AG04449 (cell line): ENCODE measurements around the gene VSTM2B.

Experiments
- CTCF ChIA-PET: fragments of 350-600 bp; formaldehyde crosslinking; extraction: SDS; loops from one replicate; lab custom pipeline; 2021; ENCODE audit warnings: antibody characterized with exemption; lab: Yijun Ruan, JAX
- POLR2A ChIA-PET: fragments of 400-600, 350-600 bp; formaldehyde crosslinking; extraction: SDS; loops from one replicate; lab custom pipeline; 2020; ENCODE audit warnings: antibody characterized with exemption, inconsistent platforms; lab: Yijun Ruan, JAX
- DNase-seq: peaks from one replicate; pipeline ENCODE4 v3.0.0-alpha.2; 2010; ENCODE audit warnings: low read depth, low spot score
- H3K4me3 ChIP-seq: 2 replicates; pipeline ENCODE4 v1.5.1; 2011; ENCODE audit warnings: low read depth, mild to moderate bottlenecking, control low read depth, low read length
- TF ChIP-seq, protein P1 (sequence below): IDR thresholded peaks from one replicate; pipeline ENCODE4 v1.5.1; 2011; ENCODE audit warnings: mild to moderate bottlenecking, moderate library complexity, low read length, control low read depth, inconsistent platforms; ENCODE audit not compliant: insufficient read depth; ENCODE audit errors: missing control alignments

The VSTM2B gene

DNA sequence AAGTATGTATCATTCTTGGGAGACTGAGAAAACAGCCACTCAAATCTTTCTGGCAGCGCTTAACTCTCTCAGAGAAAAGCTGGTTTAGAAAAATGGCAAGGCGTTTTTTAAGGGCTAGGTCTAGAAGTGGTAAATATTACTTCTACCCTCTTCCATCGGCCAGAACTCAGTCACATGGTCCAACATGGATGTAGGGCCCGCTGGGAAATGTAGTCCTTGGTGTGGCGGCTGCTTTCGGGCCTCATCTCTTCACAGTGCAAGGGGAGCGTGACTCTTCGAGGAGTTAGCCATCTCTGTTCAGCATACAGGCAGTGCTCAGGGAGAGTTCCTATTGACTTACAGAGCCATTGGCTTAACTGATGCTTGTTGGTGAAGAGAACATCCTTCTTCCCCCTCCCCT is 6.3 kb downstream of the VSTM2B start:
- CTCF ChIA-PET: no interaction called here
- no peak for DNase-seq
- TF ChIP-seq, protein P1, sequence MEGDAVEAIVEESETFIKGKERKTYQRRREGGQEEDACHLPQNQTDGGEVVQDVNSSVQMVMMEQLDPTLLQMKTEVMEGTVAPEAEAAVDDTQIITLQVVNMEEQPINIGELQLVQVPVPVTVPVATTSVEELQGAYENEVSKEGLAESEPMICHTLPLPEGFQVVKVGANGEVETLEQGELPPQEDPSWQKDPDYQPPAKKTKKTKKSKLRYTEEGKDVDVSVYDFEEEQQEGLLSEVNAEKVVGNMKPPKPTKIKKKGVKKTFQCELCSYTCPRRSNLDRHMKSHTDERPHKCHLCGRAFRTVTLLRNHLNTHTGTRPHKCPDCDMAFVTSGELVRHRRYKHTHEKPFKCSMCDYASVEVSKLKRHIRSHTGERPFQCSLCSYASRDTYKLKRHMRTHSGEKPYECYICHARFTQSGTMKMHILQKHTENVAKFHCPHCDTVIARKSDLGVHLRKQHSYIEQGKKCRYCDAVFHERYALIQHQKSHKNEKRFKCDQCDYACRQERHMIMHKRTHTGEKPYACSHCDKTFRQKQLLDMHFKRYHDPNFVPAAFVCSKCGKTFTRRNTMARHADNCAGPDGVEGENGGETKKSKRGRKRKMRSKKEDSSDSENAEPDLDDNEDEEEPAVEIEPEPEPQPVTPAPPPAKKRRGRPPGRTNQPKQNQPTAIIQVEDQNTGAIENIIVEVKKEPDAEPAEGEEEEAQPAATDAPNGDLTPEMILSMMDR: no peak
- no peak overlapping the region for H3K4me3 ChIP-seq
- POLR2A ChIA-PET: no interaction called here

DNA sequence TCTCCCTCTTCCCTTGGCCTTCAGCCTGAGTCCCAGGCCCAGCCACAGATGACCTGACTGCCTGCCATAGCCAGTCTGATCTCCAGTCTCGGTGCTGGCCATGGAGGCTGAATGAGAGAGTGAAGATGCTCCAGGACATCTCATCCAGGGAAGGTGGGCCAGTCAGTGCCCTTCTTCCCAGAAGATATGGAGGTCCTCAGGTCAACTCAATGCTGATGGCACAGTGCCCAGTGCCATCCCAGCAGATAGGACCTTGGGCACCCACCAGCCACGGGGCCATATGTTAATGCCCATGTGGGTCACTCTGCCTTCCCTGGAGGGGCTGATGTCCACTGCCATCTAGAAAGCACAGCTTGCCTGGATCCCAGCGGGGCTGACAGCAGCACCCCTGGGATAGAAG is 7.2 kb downstream of the VSTM2B start:
- DNase-seq: no peak
- H3K4me3 ChIP-seq: no peak overlapping the region
- TF ChIP-seq, protein P1: no peak
- POLR2A ChIA-PET: no interaction called here
- CTCF ChIA-PET: no interaction called here

DNA sequence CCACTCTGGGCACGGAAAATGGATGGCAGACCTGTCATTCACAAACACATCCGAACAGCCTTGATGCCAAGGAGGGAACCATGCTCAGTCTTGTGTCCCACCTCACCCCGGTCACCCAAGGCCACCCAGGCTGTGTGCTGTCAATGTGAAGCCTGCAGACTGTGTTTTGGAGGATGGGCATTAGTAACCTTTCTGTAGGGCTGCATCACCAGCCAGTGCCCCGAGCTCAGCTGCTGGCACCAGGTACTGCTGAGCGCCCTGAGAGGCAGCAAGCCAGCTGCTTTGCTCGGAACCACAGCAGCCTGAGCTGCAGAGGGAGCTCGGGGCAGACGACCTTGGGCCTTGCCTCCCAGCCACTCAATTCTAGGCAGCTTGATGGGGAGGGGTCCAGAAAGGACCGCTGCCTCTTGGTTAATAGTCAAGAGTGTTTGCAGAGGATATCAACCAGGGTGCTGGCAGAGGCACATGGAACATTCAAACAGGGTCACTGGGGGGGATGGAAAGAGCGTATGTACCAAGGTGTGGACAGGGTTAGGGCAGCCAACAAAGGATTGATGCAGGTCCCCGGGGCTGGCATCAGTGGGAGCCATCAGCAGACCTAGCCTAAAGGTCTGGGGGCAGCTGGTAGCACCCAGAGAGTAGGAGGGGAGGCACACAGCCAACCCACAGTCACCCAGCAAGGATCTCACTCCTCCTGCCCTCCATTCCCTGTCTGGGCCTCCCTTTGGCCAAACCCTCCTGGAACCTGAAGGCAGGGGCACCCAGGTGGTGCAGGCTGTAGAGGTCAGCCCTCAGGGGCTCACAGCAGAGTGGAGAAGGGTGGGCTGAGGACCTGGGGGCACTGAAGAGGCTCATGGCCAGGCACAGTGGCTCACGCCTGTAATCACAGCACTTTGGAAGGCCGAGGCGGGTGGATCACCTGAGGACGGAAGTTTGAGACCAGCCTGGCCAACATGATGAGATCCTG is 8.1 kb downstream of the VSTM2B start:
- no peak for DNase-seq
- ChIA-PET POLR2A (no interaction called here), CTCF (no interaction called here)
- no peak overlapping the region for H3K4me3 ChIP-seq
- TF ChIP-seq, protein P1: no peak

DNA sequence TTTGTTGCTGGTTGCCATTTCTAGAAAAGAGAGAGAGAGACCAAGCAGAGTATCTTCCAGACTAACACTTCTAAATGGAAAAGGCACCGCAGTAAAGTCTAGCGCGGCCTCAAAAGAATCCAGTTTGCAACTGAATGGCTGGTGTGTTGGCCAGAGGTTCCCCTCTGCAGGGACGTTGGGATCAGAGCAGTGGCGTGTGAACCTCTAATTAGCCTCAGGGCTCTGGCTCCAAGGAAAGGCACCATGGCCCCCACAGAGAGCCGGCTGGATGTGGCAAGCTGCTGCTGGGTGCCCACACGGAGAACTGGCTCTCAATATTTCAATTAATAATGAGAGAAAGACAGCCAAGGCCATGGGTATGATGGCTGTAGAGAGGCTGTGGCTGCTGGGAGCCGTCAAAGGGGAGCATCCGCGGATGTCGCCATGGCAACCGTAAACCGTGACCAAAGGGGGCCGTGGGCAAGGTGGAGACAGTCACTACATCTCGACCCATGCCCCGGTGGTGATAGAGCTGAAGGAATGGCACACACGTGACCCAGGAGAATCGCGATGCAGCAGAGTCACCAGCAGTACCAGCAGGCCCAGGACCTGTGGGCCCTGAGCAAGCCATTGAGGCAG is 9.5 kb downstream of the VSTM2B start:
- no peak overlapping the region for H3K4me3 ChIP-seq
- ChIA-PET CTCF (no interaction called here), POLR2A (no interaction called here)
- TF ChIP-seq, protein P1: no peak
- DNase-seq: no peak

DNA sequence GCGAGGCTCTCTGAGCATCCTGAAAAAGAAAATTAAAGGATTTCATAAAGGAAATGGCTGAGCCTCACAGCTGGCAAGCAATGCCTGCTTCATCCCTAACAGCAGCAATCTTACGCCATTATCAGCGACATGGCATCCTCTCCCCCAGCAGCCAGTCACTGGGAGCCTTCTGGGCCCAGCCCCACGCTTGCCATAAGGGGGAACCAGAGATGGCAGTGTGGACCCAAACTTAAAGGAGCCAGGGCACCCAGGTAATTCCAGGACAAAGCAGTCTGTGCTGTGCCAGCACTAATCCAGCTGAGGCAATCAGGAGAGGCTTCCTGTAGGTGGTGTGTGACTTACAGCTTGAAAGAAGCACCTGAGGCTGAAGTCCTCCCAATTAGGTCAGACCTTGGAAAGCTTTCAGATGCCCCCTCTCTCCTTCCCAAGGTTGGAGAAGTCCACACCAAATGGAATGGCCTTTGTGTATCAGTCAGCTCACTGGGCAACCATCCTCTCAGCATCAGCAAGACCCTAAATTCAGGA is 10.3 kb downstream of the VSTM2B start:
- H3K4me3 ChIP-seq: no peak overlapping the region
- POLR2A ChIA-PET: no interaction called here
- no peak for DNase-seq
- TF ChIP-seq, protein P1: no peak
- CTCF ChIA-PET: interaction anchor here (0.9 kb wide), 1 partner anchor 8 kb away, joined by 4 read pairs; no protein-coding TSS in a partner anchor

DNA sequence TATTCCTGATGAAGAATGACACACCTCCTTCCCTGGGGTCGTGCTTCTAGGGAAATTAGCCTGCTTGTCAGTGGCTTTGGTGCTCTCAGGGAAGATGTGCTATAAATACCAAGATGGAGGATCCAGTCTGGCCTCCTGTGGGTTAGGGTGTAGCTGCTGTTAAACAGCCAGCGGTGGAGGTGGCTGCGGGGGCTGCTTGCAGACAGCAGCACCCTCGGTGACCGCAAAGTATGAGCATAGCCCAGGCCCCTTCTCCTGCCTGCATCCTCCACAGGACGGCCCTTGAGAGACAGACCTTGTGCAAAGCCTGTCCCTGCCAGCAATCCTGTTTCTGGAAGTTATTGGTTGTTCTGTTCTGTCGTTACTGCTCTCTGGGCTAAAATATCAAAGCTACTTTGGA is 11.4 kb downstream of the VSTM2B start:
- no peak for DNase-seq
- TF ChIP-seq, protein P1: no peak
- CTCF ChIA-PET: interaction anchor here (0.9 kb wide), 1 partner anchor 9 kb away, joined by 4 read pairs; no protein-coding TSS in a partner anchor
- no peak overlapping the region for H3K4me3 ChIP-seq
- POLR2A ChIA-PET: no interaction called here
